CD1c-positive myeloid dendritic cell (primary cell): Measurements from ENCODE around the gene CCDC183.
"Not testable (repeated sequence)": the region's sequence is repeated elsewhere in the genome, so short reads cannot be mapped to it uniquely, and the experiment has no call there.

Experiments
- DNase-seq: peaks from one replicate; pipeline ENCODE4 v3.0.0-alpha.2; 2016; ENCODE audit errors: extremely low spot score

CCDC183 gene

DNA sequence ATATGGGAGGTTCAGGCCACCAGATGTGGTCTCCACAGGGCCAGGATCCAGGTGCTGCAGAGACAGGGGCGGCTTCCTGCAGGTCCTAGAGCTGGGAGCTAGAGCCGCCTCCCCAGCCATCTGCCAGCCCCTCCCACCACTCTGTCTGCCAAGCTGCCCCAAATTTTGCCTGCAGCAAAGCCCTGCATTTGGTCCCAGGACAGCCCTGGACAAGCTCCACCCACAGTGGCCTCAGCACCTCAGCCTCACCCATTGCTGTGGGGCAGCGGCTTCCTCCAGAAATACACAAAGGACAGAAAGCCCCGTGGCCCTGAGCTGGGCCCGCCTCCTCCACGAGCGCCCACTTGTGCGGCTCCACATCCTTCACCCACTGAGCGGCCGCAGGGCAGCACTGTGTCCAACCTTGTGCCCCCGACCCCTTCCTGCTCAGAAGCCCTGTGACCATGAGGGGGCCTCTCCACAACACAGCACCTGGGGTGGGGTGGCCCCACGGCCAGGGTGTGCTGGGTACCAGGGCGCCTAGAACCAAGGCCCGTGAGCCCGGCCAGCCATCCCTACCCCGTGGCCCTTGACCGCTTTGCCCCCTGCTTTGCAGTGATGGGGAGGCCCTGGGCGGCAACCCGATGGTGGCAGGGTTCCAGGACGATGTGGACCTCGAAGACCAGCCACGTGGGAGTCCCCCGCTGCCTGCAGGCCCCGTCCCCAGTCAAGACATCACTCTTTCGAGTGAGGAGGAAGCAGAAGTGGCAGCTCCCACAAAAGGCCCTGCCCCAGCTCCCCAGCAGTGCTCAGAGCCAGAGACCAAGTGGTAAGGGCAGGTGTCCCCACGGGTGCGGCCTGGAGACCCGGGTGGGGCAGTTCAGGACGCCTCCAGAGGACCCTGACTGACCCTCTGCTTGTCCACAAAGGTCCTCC is 42.4 kb downstream of the CCDC183 start:
- no peak for DNase-seq

DNA sequence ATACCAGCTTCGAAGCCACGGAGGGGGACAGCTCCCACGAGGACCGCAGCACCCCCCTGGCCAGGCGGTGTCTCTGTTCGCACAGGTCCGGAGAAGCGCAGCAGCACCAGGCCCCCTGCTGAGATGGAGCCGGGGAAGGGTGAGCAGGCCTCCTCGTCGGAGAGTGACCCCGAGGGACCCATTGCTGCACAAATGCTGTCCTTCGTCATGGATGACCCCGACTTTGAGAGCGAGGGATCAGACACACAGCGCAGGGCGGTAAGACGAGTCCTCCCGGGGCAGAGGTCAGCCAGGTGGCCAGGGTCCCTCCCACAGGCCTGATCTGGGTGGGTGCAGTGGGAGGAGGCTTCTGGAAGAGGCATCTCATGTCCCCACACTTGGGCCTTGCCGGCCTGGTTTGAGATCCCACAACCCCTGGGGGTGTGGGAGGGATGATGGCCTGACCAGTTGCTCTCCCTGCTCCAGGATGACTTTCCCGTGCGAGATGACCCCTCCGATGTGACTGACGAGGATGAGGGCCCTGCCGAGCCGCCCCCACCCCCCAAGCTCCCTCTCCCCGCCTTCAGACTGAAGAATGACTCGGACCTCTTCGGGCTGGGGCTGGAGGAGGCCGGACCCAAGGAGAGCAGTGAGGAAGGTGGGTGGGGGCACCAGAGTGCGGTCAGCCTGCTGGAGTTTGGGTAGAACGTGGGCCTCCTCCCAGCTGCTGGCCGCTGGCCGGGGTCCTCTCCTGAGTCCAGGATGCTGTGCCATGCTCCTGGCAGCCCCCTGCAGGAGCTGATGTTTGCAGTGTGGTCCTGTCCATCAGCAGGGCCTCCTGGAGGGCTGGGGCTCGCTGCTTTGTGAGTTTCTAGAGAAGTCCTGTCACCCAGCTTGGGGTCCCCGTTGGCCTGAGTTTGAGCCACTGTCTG is 43.3 kb downstream of the CCDC183 start:
- no peak for DNase-seq

DNA sequence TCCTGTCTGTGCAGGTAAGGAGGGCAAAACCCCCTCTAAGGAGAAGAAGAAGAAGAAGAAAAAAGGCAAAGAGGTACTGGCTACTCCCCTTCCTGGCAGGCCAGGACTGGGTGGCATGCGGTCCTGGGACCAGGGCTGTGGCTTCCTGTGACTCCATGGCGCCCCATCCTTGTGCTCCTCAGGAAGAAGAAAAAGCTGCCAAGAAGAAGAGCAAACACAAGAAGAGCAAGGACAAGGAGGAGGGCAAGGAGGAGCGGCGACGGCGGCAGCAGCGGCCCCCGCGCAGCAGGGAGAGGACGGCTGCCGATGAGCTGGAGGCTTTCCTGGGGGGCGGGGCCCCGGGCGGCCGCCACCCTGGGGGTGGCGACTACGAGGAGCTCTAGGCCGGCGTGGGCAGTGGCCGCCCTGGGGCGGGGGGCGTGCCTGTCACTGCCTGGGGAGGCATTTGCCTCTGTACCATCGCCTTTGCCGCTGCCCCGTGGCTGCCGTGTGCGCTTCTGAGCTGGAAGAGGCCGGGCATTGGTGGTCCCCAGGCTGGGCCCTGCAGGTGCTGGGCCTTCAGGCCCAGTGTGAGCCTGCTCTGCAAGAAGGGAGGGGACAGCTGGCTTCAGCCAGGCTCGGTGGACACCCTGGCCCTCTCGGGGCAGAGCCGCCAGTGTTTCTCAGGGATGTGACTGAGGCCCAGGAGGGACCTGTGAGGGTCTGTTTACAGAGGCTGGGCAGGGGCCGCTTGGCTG is 44.2 kb downstream of the CCDC183 start:
- no peak for DNase-seq

DNA sequence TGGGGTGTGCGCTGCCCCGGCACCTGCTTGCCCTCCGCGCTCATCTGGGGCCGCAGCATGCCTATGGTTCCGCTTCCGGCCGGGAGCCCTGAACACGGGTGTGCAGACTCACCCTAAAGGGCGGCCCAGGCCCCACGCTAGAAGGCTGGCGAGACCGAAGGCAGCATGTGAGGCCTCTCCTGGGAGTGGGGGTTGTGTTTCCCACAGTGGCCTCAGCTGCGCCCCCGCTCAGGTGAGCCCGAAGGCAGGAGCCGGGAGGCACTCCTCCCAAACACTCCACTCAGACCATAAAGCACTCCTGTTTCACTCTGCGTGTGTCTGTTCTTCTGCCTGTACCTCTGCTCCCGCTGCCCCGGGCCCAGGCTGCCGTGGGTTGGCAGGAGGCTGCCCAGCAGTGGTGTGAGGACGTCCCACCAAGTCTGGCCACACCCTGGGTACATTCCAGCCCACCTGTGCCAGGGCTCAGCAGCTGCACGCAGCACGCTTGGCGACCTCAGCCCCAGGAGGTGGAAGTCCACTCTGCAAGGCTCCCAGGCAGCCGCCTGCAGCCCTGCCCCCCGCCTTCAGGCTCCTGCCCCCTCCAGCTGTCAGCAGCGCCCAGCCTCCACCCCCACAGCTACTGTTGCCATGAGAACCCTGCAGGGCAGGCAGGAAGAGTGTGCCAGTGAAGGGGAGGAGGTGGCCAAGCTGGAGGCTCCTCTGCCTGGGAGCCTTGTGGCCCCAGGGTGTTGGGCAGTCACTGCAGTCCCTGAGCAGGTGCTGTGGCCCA is 44.9 kb downstream of the CCDC183 start:
- peak; percentile 8 for DNase-seq

DNA sequence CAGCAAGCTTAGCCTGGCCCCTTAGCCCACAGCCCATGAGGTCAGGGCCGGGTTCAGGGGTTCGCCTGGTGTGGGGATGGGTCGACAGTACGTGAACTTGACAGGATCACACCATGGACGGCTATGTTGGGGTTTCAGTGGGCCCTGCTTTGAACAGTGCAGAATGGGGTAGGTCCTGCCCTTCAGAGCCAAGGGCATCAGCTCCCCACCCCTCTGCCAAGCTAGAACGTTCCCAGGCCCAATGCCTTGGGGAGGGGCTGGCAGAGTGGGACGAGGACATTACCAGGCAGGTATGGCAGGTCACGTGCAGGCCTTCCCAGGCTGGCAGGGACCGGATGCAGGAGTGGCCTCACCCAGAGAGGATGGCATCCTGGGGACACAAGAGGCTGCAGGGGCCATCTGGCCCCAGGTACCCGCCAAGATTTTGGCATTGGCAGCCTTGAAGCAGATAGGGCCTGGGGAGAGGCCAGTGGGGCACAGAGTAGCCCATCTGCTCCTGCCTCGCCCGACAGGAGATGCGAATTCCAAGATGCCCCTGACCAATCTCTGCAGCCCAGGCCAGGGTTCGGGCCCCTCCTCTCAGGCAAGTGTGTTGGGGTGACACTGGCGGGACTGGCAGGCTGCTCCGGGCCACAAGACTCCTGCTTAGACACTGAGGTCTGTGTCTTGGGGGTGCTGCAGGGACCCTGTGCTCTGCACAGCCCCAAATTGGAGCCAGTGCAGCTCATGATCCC is 45.7 kb downstream of the CCDC183 start:
- not testable (repeated sequence) for DNase-seq

DNA sequence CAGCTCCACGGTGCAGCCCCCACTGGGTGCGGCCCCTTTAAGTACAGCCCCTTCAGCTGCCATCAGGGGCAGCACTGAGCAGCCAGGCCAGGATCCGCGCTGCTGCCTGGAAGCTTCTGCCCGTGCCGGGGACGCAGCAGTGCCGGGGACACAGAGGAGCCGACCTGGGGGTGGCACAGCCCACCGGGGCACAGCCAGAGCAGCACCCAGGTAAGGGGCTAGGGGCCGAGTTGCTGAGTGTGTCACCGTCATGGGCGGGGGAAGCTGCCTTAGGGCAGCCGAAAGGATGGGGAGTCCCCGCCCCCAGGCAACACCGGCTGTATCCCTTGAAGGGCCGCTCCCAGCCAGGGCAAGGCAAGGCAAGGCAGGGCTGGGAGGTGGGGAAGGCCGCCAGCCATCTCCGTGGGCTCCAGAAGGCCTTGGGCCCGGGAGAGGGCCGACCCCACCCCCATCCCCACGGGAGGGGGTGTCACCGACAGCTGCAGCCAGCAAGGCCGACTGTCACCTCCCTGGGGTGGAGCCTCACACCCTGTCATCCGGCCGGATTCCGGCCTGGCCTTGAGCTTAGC is 46.3 kb downstream of the CCDC183 start, which contains the start of gene AJM1:
TSS of gene AJM1 (plus strand) at position 99 of the 569 bp plus-strand sequence. CDS start 1,937 bp downstream, outside the sequence.
- DNase-seq: peak; percentile 82

DNA sequence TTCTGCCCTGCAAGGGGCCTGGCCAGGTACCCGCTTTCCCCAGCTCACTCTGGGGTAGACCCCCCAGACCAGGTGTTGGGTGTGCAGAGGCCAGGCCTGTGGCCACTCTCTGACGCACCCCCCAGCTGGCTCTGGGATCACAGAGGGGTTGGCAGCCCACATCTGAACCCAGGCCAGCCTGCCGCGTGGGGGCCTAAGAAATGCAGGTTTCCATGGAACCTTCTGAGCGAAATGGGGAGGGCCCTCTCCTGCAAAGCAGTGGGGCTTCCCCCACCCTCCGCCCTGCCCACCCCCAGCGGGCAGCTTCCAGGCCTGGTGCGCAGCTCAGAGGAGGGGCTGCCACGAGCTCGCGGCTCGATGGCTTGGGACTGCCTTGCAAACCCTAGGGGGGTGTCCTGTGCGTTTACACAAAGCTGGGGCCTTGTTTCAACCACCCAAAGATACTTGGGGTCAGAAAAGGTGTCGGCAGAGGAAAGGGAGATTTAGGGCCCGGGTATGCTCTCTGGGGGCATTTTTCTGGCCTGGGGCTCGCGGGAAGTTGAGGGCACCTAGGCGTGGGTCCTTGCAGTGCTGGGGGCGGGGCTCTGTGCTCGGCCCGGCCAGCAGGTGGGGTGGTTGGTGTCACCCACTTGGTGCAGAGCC is 47.1 kb downstream of the CCDC183 start:
- DNase-seq: not testable (repeated sequence)

DNA sequence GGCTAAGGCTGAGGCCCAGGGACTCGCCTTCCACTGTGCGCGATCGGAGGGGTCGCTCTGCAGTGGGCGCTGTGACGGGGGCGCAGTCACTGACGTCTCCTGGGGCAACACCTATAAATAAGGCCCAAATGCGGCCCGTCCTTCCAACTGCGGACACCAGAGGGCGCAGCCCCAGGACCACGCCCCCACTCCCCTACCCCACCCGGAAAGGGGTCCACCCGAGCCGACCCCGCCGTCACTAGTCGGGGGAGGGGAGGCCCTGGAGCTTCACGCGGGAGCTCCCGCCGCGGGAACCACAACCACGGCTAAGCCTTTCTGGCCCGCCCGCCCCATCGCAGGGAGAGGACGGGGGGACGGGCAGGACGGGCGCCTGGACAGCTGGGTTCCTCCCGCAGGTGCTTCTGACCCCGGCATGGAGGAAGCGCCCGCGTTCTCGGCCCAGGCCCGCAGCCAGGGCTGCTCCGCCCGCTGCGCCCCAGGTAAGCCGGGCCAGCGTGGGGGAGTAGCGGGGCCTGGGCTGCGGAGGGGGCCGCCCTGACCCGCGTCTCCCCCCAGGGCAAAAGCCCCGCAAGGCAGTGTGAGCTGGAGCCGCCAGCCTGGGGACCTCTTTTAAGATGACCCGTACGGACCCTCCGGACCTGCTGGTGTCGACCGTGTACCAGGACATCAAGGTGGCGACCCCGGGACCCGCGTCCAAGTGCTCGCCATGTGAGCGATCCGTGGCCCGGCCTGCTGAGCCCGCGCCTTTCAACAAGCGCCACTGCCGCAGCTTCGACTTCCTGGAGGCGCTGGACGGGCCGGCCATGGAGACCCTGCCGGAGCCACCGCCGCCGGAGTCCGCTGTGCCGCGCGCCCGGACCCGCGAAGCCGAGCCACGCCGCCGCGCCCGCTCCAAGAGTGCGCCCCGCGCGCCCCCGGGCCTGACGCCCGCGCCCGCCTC is 47.9 kb downstream of the CCDC183 start:
- DNase-seq: peak; percentile 29

DNA sequence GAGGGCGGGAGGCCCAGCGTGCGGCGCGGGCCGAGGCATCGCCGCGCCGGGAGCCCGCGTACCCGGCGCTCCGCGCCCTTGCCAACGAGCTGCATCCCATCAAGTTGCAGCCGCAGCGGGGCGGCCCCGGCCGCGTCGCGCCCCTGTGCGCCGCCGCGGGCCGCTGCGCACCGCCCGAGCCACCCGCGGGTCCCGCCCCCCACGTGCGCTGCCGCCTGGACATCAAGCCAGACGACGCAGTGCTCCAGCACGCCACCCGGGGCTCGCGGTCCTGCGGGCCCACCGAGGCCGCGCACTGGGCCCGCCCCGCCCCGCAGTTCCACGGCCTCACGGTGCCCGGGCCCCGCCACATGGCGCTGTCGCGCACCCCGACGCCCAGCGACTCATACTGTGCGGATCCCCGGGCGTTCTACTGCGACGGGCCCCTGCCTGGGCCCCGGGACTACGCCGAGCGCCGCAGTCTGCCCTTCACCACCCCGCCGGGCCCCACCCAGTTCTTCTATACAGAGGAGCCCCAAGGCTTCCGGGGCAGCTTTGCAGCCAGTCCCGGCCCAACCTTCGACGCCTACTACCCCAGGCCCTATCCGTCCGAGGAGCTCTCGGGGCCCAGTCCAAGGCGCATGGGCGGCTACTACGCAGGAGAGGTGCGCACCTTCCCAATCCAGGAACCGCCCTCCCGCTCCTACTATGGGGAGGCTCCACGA is 48.8 kb downstream of the CCDC183 start:
- peak; percentile 11 for DNase-seq

DNA sequence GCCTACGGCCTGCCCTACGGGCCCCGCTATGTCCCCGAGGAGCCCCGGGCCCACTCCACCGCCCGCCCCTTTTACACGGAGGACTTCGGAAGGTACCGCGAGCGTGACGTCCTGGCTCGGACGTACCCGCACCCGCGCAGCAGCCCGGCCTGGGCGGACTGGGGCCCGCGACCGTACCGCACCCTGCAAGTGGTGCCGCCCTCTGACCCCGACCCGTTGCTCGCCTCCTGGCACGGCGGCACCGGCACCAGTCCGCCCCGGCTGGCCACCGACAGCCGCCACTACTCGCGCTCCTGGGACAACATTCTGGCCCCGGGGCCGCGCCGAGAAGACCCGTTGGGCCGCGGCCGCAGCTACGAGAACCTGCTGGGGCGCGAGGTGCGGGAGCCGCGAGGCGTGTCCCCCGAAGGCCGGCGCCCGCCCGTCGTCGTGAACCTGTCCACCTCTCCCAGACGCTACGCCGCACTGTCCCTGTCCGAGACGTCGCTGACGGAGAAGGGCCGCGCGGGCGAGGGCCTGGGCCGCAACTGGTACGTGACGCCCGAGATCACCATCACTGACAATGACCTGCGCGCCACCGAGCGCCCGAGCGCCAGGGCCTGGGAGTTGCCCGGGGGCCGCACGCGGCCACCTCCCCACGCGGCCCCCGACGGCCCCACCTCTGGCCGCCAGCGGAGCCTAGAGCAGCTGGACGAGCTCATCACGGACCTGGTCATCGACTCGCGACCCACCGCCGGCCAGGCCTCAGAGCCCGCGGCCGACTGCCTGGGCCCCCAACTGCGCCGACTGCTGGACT is 49.5 kb downstream of the CCDC183 start:
- no peak for DNase-seq

DNA sequence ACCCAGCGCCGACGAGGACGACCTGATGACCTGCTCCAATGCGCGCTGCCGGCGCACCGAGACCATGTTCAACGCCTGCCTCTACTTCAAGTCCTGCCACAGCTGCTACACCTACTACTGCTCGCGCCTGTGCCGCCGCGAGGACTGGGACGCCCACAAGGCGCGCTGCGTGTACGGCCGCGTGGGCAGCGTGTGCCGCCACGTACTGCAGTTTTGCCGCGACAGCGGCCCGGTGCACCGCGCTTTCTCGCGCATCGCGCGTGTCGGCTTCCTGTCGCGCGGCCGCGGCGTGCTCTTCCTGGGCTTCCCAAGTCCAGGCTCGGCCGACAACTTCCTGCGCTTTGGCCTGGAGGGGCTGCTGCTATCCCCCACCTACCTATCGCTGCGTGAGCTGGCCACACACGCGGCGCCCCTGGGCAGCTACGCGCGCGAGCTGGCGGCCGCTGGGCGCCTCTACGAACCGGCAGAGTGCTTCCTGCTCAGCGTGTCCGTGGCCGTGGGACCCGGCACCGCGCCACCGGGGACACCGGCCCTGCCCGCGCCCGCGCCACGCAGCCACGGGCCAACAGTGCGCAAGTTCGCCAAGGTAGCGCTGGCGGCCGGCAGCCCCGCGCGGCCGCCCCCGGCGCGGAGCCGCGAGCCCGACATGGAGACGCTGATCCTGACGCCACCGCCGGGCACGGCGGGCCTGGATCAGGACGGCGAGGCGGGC is 50.4 kb downstream of the CCDC183 start:
- peak; percentile 23 for DNase-seq

DNA sequence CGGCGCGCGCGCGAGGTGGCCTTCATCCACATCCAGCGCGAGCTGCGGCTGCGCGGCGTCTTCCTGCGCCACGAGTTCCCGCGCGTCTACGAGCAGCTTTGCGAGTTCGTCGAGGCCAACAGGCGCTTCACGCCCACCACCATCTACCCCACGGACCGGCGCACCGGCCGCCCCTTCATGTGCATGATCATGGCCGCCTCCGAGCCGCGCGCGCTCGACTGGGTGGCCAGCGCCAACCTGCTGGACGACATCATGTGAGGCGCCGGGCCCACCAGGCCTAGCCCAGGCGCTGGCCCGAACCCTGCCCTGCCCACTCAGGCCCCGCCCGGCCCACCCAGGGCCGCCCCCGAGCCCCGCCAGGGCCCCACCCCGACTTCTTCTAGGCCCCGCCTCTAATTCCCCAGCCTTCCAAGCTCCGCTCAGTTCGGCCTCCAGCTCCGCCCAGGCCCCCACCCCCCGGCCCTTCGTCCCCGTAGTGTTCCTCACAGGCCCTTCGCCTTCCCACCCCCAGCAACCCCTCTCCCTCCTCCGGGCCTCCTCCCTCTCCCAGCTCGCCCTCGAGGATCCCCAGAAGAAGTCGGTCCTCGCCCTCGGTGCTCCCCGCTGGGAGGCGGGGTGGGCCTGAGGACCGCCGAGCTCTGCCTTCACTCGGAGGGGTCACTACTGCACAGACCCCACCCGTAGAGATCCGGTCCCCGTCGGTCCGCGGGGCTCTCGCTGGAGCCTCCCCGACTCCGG is 51.1 kb downstream of the CCDC183 start:
- DNase-seq: peak; percentile 68

DNA sequence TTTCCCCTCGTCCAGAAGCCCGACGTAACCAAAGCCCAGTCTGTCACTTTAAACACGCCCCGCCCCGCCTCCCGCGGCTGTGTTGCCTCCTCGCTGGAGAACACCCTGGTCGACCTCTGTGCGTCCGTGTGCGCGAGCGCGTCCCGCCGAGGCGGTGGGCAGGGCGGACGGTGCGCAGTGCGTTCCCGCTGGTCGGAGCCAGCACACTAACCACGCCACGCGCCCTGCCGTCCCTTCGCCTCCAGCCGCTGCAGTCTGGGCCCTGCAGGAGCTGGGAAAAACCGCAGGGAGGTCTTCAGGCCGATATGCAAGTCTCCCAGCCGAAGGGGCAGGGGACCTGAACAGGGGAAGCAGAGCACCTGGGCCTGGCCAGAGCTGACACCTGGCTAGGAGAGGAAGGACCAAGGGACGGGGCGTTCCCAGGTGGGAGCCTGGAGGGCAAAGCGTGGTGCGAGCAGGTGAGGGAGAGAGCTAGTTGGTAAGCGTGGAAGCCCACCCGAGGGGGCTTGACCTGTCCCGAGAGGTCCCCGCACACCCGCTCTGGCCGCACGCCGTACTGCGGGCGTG is 51.8 kb downstream of the CCDC183 start:
- peak; percentile 92 for DNase-seq

DNA sequence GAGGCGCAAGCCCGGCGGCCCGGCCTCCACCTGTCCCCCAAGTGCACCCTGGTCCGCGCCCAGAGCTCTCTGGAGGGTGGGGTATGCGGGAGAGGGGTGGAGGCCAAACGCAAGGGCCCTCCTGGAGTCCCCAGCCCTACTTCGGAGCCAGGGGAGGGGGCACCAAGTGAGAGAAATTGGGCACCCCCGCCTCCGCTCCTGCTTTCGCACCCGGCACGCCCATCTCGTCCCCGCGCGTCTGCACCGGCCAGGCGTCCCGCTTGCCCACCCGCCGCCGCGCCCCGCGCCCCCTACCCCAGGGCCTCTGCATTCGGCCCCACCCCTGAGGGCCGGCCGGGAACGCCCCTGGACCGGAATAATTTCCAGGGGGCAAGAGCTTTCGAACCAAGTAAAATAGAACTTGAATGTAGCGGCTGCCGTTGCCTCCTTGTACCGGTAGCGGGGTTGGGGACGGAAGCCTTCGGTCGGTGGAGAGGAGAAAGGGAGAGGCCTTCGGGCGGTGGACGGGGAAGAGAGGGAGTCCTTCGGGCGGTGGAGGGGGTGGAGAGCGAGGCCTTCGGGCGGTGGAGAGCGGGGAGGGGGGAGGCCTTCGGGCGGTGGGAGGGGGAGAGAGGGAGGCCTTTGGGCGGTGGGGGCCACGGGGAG is 52.4 kb downstream of the CCDC183 start:
- no peak for DNase-seq
